Stimulated activated naive CD4-positive, alpha-beta T cell treated with Interleukin-2 at 50 U/mL for 16 hours (primary cell): ENCODE measurements around the gene TFAP2C.
"Not testable (repeated sequence)": the region's sequence is repeated elsewhere in the genome, so short reads cannot be mapped to it uniquely, and the experiment has no call there.

Experiments
- DNase-seq: peaks from one replicate; lab custom pipeline; 2025; lab: John Stamatoyannopoulos, UW

Gene TFAP2C

DNA sequence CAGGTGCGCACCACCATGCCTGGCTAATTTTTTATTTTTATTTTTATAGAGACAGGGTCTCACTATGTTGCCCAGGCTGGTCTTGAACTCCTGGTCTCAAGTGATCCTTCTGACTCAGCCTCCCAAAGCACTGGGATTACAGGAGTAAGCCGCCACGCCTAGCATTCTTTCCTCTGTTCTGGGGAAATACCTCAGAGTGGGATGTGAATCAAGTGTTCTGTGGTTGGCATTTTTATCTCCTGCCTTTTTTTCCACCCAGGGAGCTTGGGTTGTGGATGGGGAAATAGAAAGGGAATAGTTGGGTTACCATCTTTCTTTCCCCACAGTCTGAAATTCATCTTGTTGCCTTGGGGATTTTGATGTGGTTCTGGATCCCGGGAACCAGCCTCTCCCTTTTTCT lies 24.1 kb downstream of the TFAP2C start:
- DNase-seq, result no peak

DNA sequence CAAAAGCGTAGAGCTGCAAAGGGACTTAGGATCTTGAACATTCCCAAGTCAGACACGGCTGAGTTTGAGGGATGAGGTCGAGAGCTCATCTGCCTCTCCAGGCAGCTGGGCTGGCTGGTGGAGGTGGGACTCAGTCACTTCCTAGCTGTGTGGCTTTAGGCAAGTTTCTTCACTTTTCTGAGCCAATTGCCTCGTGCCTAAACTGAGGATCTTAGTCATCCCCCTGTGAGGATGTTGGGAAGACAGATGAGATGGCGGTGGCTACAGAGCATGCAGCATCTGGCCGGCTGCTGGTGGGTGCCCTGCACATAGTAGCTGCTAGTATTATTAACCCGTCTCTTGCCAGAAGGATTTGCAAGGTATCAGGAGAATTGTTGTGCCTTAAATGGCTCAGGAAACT lies 27.5 kb downstream of the TFAP2C start:
- DNase-seq, result no peak

GRCh38 chr20:56657879-56658278 lies 28.8 kb downstream of the TFAP2C start:
- DNase-seq, result no peak

- DNase-seq, result not testable (repeated sequence)
Measured at GRCh38 chr20:56658341-56658947, 29.3 kb downstream of the TFAP2C start.

DNA sequence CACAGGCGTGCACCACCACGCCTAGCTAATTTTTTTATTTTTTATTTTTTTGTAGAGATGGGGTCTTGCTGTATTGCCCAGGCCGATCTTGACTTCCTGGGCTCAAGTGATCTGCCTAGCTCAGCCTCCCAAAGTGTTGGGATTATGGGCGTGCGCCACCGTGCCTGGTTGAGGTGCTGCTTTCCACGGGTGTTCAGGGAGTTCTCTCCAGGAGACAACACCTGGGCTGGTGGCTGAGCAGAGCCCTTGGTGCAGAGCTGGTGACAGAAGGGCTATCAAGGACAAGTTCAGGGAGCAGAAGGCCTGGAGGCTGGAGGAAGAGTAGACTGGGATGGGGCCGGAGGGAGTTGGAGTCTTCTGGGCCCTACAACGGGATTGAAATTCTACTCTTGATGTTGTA lies 34.6 kb downstream of the TFAP2C start:
- DNase-seq, result no peak

DNA sequence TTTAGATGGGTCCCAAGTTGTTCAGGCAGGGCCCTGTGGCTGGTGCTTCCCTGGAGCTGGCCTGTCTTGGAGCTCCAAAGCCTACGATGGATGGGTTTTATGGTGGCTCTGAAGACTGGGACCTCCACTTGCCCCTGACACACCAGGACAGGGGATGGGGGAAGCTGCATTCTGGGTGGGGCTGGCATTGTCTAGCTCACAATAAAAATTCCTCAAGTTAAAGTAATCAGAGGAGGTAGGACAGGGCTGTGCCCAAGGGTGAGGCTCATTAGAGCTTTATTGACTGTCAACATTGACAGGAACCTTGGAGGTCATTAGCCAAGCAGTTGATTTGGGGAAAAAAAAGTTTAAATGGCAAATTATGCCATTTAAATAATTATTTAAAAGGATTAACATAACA lies 35.7 kb downstream of the TFAP2C start:
- DNase-seq, result no peak

DNA sequence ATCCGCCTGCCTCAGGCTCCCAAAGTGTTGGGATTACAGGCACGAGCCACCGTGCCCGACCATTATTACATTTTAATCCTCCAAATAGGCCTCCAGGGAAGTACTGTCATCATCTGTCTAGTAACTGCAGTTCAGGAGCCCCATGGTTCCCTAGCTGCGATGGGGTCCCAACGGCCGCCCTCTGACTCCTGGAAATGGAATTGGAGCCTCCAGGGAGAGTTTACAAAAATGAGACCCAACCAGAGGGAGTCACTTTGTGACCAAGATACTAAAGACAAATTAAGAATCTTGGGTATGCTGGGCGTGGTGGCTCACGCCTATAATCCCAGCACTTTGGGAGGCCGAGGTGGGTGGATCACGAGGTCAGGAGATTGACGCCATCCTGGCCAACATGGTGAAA lies 36.7 kb downstream of the TFAP2C start:
- DNase-seq, result no peak

GRCh38 chr20:56673450-56673849 lies 44.3 kb downstream of the TFAP2C start:
- DNase-seq, result no peak

GRCh38 chr20:56676001-56676400 lies 46.9 kb downstream of the TFAP2C start:
- no peak for DNase-seq

- DNase-seq, result no peak
Measured at GRCh38 chr20:56676679-56677078, 47.6 kb downstream of the TFAP2C start.

- no peak for DNase-seq
Measured at GRCh38 chr20:56683077-56683865, 54.2 kb downstream of the TFAP2C start.

DNA sequence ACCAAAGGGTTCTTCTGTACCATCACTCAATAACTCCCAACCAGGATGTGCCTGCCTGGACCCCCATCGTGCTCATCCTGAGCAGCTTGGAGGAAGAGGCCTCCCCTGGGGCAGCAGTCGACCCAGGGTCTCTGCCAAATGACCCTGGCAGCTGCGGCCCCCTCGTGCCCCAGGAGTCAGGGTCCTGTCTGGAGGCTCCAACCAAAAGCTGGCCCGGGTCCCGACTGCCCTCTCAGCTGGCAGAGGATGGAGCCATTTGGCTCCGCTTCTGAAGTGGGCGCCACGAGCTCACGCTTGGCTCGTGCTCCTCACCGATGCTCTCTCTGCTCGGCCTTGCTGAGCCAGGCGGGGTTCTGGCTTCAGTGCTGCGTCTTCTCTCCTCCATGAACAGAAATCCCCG lies 56.8 kb downstream of the TFAP2C start:
- no peak for DNase-seq

DNA sequence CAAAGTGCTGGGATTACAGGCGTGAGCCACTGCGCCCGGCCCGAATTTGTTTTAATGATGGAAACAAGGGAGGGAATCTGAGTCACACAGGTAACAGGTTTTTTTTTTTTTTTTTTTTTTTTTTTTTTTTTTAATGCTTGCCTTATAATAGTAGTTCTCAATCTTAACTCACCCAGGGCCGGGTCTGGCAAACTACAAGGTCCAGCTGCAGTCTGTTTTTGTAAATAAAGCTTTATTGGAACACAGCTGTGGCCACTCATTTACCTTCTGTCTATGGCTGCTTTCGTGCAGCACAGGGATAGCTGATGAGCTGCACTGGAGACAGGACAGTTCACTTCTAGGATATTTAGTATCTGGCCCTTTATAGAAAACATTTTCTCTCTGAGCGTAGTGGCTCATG lies 58.0 kb downstream of the TFAP2C start:
- no peak for DNase-seq

DNA sequence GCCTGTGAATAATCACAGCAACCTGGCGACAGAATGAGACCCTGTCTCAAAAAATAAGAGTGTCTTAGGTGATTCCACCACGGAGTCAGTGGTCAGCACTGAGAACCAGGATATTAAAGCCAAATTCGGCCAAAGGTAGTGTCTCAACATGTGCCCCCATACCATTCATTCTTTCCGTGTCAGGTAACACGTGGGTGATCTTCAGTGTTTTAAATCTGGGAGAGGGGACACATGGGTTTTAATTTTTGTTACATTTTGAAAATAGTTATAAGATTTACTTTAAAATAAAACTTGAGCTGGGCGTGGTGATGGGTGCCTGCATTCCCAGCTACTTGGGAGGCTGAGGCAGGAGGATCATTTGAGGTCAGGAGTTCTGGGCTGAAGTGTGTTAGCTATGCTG lies 59.0 kb downstream of the TFAP2C start:
- DNase-seq, result no peak
